H9 (cell line): ENCODE data around the gene GHR. TPM values are rescaled to one million over a fixed set of nuclear protein-coding genes. Genes with fewer than 3 reads are reported as not detected.

Experiments used
- DNase-seq: peaks from one replicate; pipeline ENCODE4 v3.0.0-alpha.2; 2017
- H2AFZ ChIP-seq: one replicate; pipeline ENCODE4 v1.6.1; 2013; ENCODE audit warnings: mild to moderate bottlenecking, low read length, control low read depth, moderate library complexity
- H2AK5ac ChIP-seq: 2 replicates; pipeline ENCODE4 v1.6.1; 2013; ENCODE audit warnings: low read length, control low read depth, mixed read lengths; ENCODE audit not compliant: insufficient read length
- H2BK120ac ChIP-seq: one replicate; pipeline ENCODE4 v1.6.1; 2013; ENCODE audit warnings: low read depth, mild to moderate bottlenecking, low read length, control low read depth, inconsistent platforms; ENCODE audit not compliant: poor library complexity, severe bottlenecking
- H2BK12ac ChIP-seq: 2 replicates; pipeline ENCODE4 v1.6.1; 2013; ENCODE audit warnings: low read length, control low read depth, mixed read lengths, low read depth; ENCODE audit not compliant: insufficient read length
- H2BK15ac ChIP-seq: 2 replicates; pipeline ENCODE4 v1.6.1; 2013; ENCODE audit warnings: low read depth, low read length, control low read depth
- H2BK20ac ChIP-seq: one replicate; pipeline ENCODE4 v1.6.1; 2013; ENCODE audit warnings: low read depth, mild to moderate bottlenecking, low read length, control low read depth, inconsistent platforms; ENCODE audit not compliant: poor library complexity, severe bottlenecking
- H2BK5ac ChIP-seq: 2 replicates; pipeline ENCODE4 v1.6.1; 2013; ENCODE audit warnings: low read length, control low read depth, mixed read lengths; ENCODE audit not compliant: insufficient read length
- H3K14ac ChIP-seq: 2 replicates; pipeline ENCODE4 v1.6.1; 2013; ENCODE audit warnings: low read length, control low read depth; ENCODE audit not compliant: insufficient read depth
- H3K18ac ChIP-seq: 2 replicates; pipeline ENCODE4 v1.6.1; 2013; ENCODE audit warnings: low read depth, mild to moderate bottlenecking, mixed read lengths, low read length, control low read depth; ENCODE audit not compliant: insufficient read length
- H3K23ac ChIP-seq: 2 replicates; pipeline ENCODE4 v1.6.1; 2013; ENCODE audit warnings: low read length, control low read depth, mixed read lengths, low read depth; ENCODE audit not compliant: insufficient read length
- H3K23me2 ChIP-seq: 2 replicates; pipeline ENCODE4 v1.6.1; 2013; ENCODE audit warnings: low read depth, mild to moderate bottlenecking, mixed read lengths, low read length, control low read depth; ENCODE audit not compliant: insufficient read length, poor library complexity, severe bottlenecking
- H3K27ac ChIP-seq: 2 replicates; pipeline ENCODE4 v1.5.1; 2013; ENCODE audit warnings: low read length, control low read depth, mixed read lengths, low read depth; ENCODE audit not compliant: insufficient read length
- H3K27me3 ChIP-seq: 2 replicates; pipeline ENCODE4 v1.6.1; 2013; ENCODE audit warnings: low read length, control low read depth, inconsistent platforms; ENCODE audit not compliant: insufficient read depth
- H3K4ac ChIP-seq: 2 replicates; pipeline ENCODE4 v1.6.1; 2013; ENCODE audit warnings: low read depth, mild to moderate bottlenecking, control low read depth, inconsistent platforms, low read length, moderate library complexity
- H3K4me1 ChIP-seq: 2 replicates; pipeline ENCODE4 v1.6.1; 2013; ENCODE audit warnings: low read length, control low read depth, inconsistent platforms; ENCODE audit not compliant: insufficient read depth
- H3K4me2 ChIP-seq: 2 replicates; pipeline ENCODE4 v1.6.1; 2013; ENCODE audit warnings: low read length, control low read depth, mixed read lengths; ENCODE audit not compliant: insufficient read length, insufficient read depth
- H3K56ac ChIP-seq: 2 replicates; pipeline ENCODE4 v1.6.1; 2013; ENCODE audit warnings: low read depth, mild to moderate bottlenecking, mixed read lengths, low read length, control low read depth; ENCODE audit not compliant: insufficient read length
- H3K79me1 ChIP-seq: 2 replicates; pipeline ENCODE4 v1.6.1; 2013; ENCODE audit warnings: low read depth, mild to moderate bottlenecking, moderate library complexity, low read length, control low read depth, inconsistent platforms; ENCODE audit not compliant: insufficient read depth, poor library complexity, severe bottlenecking
- H3K79me2 ChIP-seq: 2 replicates; pipeline ENCODE4 v1.6.1; 2013; ENCODE audit warnings: low read length, control low read depth, inconsistent platforms; ENCODE audit not compliant: insufficient read depth
- H3K9ac ChIP-seq: 2 replicates; pipeline ENCODE4 v1.6.1; 2013; ENCODE audit warnings: low read length, control low read depth, mixed read lengths; ENCODE audit not compliant: insufficient read length; ENCODE audit errors: extremely low read depth
- H3K9me3 ChIP-seq: one replicate; pipeline ENCODE4 v1.6.1; 2013; ENCODE audit warnings: low read depth, low read length, inconsistent platforms; ENCODE audit not compliant: control insufficient read depth
- H3T11ph ChIP-seq: one replicate; pipeline ENCODE4 v1.6.1; 2013; ENCODE audit warnings: mild to moderate bottlenecking, low read length, control low read depth, inconsistent platforms
- H4K20me1 ChIP-seq: one replicate; pipeline ENCODE4 v1.6.1; 2013; ENCODE audit not compliant: control insufficient read depth, insufficient read length, insufficient read depth
- H4K5ac ChIP-seq: 2 replicates; pipeline ENCODE4 v1.6.1; 2013; ENCODE audit warnings: low read depth, mild to moderate bottlenecking, mixed read lengths, low read length, control low read depth; ENCODE audit not compliant: insufficient read length
- H4K8ac ChIP-seq: replicated peaks from 2 replicates; pipeline ENCODE4 v1.6.1; 2013; ENCODE audit warnings: low read length, control low read depth, mixed read lengths, low read depth; ENCODE audit not compliant: insufficient read length
- H4K91ac ChIP-seq: 2 replicates; pipeline ENCODE4 v1.6.1; 2013; ENCODE audit warnings: low read depth, mild to moderate bottlenecking, moderate library complexity, mixed read lengths, low read length, control low read depth; ENCODE audit not compliant: insufficient read length
- H3K27ac Mint-ChIP-seq, 3 experiments: 2 replicates in 2 of 3; 3 replicates in 1 of 3; pipeline ENCODE4 v1.8.0; 2020 to 2021; ENCODE audit warnings: mixed read lengths in 3 of 3, mild to moderate bottlenecking in 1 of 3, moderate library complexity in 1 of 3
- H3K27me3 Mint-ChIP-seq: 2 replicates; pipeline ENCODE4 v1.8.0; 2021; ENCODE audit warnings: low read depth, mild to moderate bottlenecking, moderate library complexity, mixed read lengths
- H3K36me3 Mint-ChIP-seq, 3 experiments: 2 replicates in 2 of 3; 3 replicates in 1 of 3; pipeline ENCODE4 v1.8.0; 2020 to 2021; ENCODE audit warnings: low read depth in 3 of 3, mixed read lengths in 3 of 3; ENCODE audit not compliant: insufficient read depth in 1 of 3
- H3K4me1 Mint-ChIP-seq, 2 experiments: 2 replicates each; pipeline ENCODE4 v1.8.0; 2020; ENCODE audit warnings: mixed read lengths in 2 of 2
- H3K4me3 Mint-ChIP-seq, 2 experiments: 2 replicates in 1 of 2; 3 replicates in 1 of 2; pipeline ENCODE4 v1.8.0; 2020 to 2021; ENCODE audit warnings: mild to moderate bottlenecking in 2 of 2, mixed read lengths in 2 of 2, moderate library complexity in 1 of 2
- H3K9me3 Mint-ChIP-seq, 2 experiments: 2 replicates in 1 of 2; 3 replicates in 1 of 2; pipeline ENCODE4 v1.8.0; 2020; ENCODE audit warnings: mild to moderate bottlenecking in 2 of 2, mixed read lengths in 2 of 2, moderate library complexity in 1 of 2
- WGBS: extraction: QIAGEN DNeasy Blood & Tissue Kit; methylation state at CpG from one replicate; pipeline ENCODE4 v1.1.7; 2013; ENCODE audit warnings: missing lambda C conversion rate, low lambda C conversion rate, mixed read lengths; ENCODE audit not compliant: insufficient read length; ENCODE audit errors: extremely low coverage; 5-methylcytosine and 5-hydroxymethylcytosine counted together
- total RNA-seq: library from RNA; stranded (reverse); gene quantifications from 2 replicates; pipeline ENCODE4 v1.2.1, GENCODE V29; 2021
- TF ChIP-seq, protein P1 (sequence below): fragments of 200-600 bp; sonication (generic); conservative IDR thresholded peaks from 3 replicates; pipeline ENCODE4 v1.8.0; 2021; ENCODE audit warnings: antibody characterized with exemption, mild to moderate bottlenecking

Gene GHR
- total RNA-seq, 1 experiment from 2014 or later, result 0.20 TPM

DNA sequence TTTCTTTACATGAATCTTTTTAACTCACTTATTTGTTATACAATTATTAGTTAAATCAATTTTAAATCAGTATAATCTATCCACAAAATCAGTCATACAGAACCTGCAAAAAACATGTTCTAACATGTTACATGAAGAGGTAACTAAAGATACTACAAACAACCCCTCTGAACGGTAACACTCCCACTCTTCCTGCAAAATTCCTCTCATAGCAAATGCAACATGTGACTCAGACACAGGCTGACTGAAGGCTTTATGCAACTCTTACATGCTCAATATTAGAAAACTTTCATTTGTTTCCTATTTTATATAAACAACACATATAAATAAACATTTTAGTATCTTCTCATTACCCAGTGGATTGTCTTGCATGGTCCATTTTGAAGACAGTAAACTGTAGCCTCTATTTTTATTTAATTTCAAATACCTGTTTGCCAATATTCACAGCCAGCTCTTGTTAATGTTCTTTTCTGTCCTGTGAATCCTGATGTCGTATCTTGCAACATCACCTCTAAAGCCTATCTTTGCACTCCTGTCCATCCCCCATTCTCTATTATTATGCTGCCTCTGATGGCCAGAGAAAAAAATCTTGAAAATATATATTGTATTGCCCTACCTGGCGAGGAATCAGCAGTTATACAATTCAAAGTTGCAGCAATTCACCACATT, 232.9 kb downstream of the GHR start:
- no peak overlapping the region for H2BK20ac ChIP-seq
- Mint-ChIP-seq H3K27me3 (peaks cover 2% of the 10 kb centered on the region; the same call in 1 of the 2 replicates), H3K4me1 (peaks cover 0 to 2% of the 10 kb centered on the region in 2 experiments; a peak in 1 of 4 replicates), H3K36me3 (peaks cover 5 to 13% (median 7%) of the 10 kb centered on the region in 3 experiments; a peak in 5 of 7 replicates), H3K9me3 (peaks cover 13 to 21% of the 10 kb centered on the region in 2 experiments), H3K4me3 (no peak overlapping the region), H3K27ac (no peak overlapping the region)
- no peak overlapping the region for H2BK12ac ChIP-seq
- H2BK5ac ChIP-seq, result no peak overlapping the region
- H3K14ac ChIP-seq, result no peak overlapping the region
- no peak overlapping the region for H3K4me2 ChIP-seq
- no peak overlapping the region for H4K91ac ChIP-seq
- no peaks in the 10 kb centered on the region for H3K4me1 ChIP-seq
- H4K5ac ChIP-seq, result no peak overlapping the region
- no peaks in the 10 kb centered on the region for H4K20me1 ChIP-seq
- no peak overlapping the region for H3K27ac ChIP-seq
- no peak overlapping the region for H2BK15ac ChIP-seq
- no peaks in the 10 kb centered on the region for H3K79me2 ChIP-seq
- H3T11ph ChIP-seq, result no peak overlapping the region
- H2AK5ac ChIP-seq, result no peak overlapping the region
- no peak overlapping the region for H3K4ac ChIP-seq
- H2BK120ac ChIP-seq, result no peak overlapping the region
- no peak overlapping the region for H4K8ac ChIP-seq
- H3K23me2 ChIP-seq, result no peaks in the 10 kb centered on the region
- H3K79me1 ChIP-seq, result no peaks in the 10 kb centered on the region
- no peak for DNase-seq
- H3K9me3 ChIP-seq, result peaks cover 5% of the 10 kb centered on the region
- no peak overlapping the region for H2AFZ ChIP-seq
- no peak overlapping the region for H3K18ac ChIP-seq
- H3K56ac ChIP-seq, result no peak overlapping the region
- no peak overlapping the region for H3K23ac ChIP-seq
- WGBS, result no CpG with 5 or more reads among the region's 3 CpGs
- TF ChIP-seq, protein P1, sequence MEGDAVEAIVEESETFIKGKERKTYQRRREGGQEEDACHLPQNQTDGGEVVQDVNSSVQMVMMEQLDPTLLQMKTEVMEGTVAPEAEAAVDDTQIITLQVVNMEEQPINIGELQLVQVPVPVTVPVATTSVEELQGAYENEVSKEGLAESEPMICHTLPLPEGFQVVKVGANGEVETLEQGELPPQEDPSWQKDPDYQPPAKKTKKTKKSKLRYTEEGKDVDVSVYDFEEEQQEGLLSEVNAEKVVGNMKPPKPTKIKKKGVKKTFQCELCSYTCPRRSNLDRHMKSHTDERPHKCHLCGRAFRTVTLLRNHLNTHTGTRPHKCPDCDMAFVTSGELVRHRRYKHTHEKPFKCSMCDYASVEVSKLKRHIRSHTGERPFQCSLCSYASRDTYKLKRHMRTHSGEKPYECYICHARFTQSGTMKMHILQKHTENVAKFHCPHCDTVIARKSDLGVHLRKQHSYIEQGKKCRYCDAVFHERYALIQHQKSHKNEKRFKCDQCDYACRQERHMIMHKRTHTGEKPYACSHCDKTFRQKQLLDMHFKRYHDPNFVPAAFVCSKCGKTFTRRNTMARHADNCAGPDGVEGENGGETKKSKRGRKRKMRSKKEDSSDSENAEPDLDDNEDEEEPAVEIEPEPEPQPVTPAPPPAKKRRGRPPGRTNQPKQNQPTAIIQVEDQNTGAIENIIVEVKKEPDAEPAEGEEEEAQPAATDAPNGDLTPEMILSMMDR, result no peak
- H3K9ac ChIP-seq, result no peak overlapping the region
- H3K27me3 ChIP-seq, result no peaks in the 10 kb centered on the region
